Endothelial cell of umbilical vein (primary cell): ENCODE data around the gene WIPI1.

Experiments used
- CTCF ChIP-seq, 2 donors: IDR thresholded peaks; 1 replicate in 1 of 2; 2 replicates in 1 of 2; pipeline ENCODE4 v1.5.1; 2011; ENCODE audit warnings: low read length in 2 of 2, mild to moderate bottlenecking in 2 of 2, moderate library complexity in 2 of 2, control low read depth in 1 of 2, inconsistent platforms in 1 of 2, low read depth in 1 of 2; ENCODE audit not compliant: insufficient read depth in 1 of 2; ENCODE audit errors: extremely low read depth in 1 of 2
- POLR2AphosphoS5 ChIP-seq: IDR thresholded peaks from 2 replicates; pipeline ENCODE4 v1.6.1; 2012; ENCODE audit warnings: low read depth, mild to moderate bottlenecking, control low read depth, low read length, moderate library complexity; ENCODE audit not compliant: insufficient read depth

- TF ChIP-seq CTCF (IDR thresholded peaks at IDR 0.05; ENCODE audit: extremely low read depth in 1 of 2, insufficient read depth in 1 of 2, low read depth in 1 of 2, low read length in 2 of 2): no peak
- TF ChIP-seq POLR2AphosphoS5: no peak
Measured at GRCh38 chr17:68484458-68484857, 27.2 kb upstream of the WIPI1 start.
